ENCODE measurements around the gene SIGLEC11.
"Not testable (repeated sequence)": the region's sequence is repeated elsewhere in the genome, so short reads cannot be mapped to it uniquely, and the experiment has no call there.

The SIGLEC11 gene

DNA sequence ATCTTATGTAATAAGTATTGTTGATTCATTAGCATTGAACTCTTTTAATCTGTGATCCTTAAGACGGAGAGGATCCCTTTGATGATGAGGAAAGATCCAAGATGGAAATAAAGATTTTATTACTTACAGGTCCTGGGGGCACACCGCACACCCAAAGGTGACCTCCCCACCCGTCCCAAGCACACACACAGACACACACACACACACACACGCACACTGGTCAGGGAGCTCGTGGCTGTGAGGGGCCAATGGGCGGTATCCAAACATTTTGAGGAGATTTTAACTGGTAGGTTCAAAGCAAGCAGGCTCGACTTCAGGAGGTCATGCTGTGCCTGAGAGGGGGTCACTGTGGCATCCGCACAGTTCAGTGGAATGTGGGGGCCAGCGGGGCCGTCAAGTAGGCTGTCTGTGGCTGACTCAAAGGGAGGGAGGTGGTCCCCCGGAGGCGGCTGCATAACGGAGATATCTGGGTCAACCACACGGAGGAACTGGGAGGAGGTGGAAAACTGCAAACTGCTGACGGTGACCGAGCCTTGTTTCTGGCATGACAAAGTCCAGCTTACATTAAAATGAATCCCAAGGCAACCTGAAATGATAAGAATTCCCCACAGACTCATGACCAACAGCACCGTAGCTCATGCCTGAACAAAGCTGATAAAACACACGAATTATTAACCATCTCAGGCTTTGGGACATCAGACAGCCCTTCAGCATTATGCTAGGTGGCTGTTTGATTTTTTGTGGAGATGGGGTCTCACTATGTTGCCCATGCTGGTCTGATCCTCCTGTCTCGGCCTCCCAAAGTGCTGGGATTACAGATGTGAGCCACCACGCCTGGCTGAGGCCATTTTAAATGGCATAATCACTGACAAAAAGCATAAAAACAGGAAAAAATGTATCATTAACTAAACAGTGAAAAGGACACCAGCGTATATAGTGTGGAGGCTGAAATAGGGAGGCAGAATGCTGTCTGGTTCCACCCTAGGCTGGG is 20.9 kb upstream of the SIGLEC11 start:
- DNase-seq (ENCODE audit: low spot score) = no peak

DNA sequence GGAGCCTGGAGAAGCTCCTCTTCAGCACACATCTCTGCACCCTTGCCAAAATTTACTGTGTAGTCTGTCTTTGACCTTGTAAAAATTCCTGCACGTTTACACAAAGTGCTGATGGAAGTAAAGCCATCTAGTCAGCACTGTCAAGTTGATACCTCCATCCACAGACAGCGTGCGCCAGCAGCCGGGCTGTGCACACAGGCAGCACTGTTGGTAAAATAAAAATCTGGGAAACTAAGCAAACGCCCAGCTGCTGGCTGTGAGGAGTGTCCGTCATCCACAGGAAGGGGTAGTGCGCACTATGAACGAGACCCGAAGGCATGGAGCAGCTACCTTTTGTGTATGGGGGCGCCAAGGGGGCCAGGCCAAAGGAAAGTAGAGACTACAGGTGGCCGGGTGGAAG is 17.4 kb upstream of the SIGLEC11 start:
- DNase-seq (ENCODE audit: low spot score) = no peak

DNA sequence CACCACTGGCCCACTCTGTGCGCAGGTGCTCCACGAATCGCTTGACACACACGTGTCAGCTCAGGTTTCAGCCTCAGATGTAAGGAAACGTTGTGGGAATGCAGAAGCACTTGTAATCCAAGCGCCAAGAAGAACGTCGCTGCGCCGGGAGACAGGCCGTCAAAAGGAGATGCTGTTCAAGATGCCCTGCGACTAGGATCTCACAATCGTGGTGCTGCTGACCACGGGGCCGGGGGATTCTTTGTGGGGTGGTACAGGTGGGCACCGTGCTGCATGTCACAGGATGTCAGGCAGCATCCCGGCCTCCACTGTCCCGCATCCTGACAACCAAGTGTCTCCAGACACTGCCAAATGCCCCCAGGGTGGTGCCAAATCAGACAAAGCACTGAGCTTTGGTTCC is 16.9 kb upstream of the SIGLEC11 start:
- DNase-seq (ENCODE audit: low spot score) = no peak

DNA sequence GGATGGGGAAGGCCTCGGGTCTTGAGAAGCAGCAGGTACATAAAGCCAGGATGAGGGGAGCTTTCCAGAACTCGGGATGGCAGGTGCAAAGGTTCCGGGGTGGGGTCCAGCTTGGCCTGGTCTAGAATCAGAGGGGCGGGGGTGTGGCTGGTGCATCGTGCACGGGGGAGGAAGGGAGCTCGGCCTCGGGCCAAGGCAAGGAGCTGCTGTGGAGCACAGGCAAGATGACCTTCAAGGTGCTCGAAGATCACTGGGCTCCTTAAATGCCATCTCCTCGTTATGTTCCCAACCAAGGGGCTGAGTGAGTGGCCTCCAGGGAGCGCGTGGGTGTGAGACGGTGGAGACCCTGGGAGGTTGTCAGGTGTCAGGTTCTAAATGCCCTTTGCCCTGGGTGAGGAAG is 16.1 kb upstream of the SIGLEC11 start:
- DNase-seq (ENCODE audit: low spot score) = no peak

DNA sequence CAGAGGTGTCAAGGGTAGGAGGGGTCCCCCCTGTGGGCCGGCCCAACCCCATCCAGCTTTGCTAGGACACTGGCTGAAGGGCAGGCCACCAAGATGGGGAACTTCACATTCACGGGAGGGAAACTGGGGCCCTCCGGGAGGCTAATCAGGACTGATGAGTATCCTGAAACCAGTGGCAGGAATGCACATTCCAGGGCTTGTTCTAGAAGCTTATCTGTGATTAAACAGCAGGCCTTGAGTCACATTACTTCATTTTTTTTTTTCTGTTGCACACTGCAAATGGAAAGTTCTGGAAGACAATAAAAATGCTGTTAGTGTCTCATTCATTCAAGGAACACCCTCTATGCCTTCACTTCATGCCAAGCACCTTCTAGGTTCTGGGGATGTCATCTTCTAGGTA is 15.5 kb upstream of the SIGLEC11 start:
- no peak for DNase-seq (ENCODE audit: low spot score)

DNA sequence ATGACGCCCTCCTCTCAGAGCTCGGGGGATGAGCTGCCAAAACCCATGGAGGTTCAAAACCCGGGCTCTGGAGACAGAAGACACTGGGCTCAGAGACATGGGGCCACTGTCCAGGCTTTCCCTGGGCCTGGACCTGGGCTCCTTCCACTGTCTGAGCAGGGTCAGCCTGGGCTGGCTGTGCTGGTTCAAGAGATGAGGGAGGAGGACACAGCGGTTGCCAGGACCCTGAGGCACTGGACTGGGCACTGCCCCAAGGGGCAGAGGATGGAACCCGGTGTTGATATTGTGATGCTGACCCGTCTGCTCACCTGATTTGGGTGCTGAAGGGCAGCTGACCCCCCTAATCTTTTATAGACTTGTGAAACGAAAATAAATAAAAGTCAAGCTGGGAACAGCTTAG is 14.1 kb upstream of the SIGLEC11 start:
- DNase-seq (ENCODE audit: low spot score) = no peak

DNA sequence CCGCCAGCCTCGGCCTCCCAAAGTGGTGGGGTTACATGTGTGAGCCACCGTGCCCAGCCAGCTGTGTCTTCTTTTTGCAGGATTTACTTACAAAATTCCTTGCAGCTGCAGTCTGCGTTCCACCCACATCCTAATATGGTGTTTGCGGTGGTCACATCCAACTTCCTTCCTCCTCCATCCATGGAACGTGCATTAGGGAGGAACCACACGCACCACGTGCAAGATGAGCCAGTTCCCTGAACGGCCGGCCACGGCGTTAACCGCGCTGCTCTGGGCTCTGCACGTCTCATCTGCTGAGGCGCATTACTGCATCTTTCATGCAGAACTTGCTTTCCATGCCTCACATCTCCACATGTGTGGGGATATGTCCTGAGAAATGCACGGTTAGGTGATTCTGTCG is 13.0 kb upstream of the SIGLEC11 start:
- DNase-seq (ENCODE audit: low spot score) = no peak

DNA sequence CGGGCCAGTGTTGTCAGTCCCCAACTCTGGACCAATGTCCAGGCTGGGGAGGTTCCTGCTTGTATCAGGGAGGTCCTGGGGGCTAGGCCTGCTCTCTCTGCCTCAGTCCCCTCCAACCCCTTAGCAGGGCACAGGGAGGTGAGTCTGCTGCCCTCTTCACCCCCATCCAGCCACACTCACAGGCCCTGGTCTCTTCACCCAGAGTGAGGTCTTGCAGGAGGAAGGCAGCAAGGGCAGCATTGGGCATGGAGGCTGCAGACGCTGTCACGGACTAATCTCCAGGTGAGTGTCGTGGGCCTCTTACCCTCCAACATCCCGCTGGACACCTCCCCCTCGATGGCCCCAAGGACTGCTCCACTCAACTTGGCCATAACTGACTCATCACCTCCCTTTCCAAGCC is 11.9 kb upstream of the SIGLEC11 start:
- no peak for DNase-seq (ENCODE audit: low spot score)

DNA sequence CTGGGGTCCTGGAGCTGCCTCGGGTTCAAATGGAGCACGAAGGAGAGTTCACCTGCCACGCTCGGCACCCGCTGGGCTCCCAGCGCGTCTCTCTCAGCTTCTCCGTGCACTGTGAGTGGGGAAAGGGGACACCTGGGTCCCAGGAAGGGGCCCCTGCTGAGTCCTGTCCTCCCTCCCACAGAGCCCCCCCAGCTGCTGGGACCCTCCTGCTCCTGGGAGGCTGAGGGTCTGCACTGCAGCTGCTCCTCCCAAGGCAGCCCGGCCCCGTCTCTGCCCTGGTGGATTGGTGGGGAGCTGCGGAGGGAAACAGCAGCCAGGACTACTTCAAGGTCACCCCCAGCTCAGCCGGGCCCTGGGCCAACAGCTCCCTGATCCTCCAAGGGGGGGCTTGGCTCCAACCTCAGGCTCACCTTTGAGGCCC is 11.0 kb upstream of the SIGLEC11 start:
- no peak for DNase-seq (ENCODE audit: low spot score)

DNA sequence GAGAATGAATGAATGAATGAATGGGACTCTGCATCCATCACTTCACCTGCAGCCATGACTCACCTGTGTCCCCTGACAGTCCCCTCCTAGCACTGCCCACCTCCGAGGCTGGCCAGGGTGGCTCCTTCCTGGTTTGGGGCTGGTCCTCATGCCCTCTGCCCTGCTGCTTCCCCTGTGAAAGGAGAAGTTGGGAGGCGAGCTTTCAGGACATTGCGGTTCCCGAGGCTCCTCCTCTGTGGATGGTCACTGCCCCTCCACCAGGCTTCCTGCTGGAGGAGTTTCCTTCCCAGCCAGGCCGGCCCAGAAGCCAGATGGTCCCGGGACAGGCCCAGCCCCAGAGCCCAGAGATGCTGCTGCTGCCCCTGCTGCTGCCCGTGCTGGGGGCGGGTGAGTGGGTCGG is 8.4 kb upstream of the SIGLEC11 start:
- not testable (repeated sequence) for DNase-seq (ENCODE audit: low spot score)

DNA sequence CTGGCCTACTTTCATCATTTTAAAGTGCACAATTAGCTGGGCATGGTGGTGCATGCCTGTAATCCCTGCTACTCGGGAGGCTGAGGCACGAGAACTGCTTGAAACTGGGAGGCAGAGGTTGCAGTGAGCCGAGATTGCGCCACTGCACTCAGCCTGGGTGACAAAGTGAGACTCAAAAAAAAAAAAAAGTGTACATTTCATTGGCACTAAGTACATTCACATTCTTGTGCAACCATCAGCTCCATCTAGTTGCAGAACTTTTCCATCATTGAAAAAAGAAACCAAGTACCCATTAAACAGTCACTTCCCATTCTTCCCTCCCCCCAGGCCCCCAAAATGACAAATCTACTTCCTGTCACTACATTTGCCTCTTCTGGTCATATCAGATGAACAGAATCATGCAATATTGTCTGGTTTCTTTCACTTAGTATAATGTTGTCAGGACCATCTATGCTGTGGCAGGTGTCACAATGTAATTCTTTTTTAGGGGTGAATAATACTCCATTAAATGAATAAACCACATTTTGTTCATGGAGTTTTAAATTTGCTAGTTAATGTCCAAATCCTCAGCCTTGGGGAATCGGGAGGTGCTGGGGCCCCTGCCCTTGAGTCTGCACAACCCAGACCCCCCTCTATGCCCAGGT is 7.4 kb upstream of the SIGLEC11 start:
- no peak for DNase-seq (ENCODE audit: low spot score)

DNA sequence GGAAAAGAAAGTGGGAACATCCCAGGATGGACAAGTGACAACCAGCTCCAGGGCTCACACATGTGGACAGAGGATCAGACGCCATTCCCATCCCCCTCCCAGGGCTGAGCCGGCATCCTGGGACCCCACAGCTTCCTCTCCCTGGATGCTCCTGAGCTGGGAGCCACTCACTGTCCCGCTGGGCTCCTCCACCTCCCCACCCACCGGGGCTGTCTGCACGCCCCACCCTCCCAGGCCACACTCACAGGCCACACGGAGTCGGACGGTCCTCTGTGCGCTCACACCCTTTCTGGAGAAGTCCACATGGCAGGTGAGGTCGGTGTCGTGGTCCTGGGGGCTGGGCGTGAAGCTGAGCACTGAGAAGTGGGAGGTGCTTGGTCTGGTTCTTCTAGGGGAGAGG is 1.1 kb downstream of the SIGLEC11 start:
- not testable (repeated sequence) for DNase-seq (ENCODE audit: low spot score)

DNA sequence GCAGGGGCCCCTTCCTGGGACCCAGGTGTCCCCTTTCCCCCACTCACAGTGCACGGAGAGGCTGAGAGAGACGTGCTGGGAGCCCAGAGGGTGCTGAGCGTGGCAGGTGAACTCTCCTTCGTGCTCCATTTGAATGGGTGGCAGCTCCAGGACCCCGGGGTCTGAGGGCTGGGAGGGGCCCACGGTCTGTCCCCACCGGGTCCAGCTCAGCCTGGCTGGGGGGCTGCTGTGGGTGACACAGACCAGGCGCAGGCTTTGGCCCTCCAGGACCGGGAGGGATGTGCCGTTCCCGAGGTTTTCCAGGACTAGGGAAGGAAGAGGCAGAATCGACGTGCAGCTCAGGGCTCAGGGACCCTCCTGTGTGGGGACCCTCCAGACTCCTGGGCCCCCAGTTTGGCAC is 2.4 kb downstream of the SIGLEC11 start:
- DNase-seq (ENCODE audit: low spot score) = not testable (repeated sequence)

DNA sequence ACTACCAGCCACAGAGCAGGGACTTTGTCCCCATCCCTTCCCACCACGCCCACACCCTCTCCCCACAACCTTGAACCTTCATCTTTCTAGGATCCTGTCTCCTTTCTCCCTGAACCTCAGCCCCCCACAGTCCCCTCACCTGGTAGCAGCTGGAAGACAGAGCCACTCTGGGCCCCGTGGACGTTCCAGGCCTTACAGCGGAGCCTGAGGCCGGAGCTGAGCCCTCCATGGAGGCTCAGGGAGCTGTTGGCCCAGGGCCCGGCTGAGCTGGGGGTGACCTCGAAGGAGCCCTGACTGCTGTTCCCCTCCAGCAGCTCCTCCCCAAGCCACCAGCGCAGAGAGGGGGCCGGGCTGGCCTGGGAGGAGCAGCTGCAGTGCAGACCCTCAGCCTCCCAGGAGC is 2.8 kb downstream of the SIGLEC11 start:
- not testable (repeated sequence) for DNase-seq (ENCODE audit: low spot score)

DNA sequence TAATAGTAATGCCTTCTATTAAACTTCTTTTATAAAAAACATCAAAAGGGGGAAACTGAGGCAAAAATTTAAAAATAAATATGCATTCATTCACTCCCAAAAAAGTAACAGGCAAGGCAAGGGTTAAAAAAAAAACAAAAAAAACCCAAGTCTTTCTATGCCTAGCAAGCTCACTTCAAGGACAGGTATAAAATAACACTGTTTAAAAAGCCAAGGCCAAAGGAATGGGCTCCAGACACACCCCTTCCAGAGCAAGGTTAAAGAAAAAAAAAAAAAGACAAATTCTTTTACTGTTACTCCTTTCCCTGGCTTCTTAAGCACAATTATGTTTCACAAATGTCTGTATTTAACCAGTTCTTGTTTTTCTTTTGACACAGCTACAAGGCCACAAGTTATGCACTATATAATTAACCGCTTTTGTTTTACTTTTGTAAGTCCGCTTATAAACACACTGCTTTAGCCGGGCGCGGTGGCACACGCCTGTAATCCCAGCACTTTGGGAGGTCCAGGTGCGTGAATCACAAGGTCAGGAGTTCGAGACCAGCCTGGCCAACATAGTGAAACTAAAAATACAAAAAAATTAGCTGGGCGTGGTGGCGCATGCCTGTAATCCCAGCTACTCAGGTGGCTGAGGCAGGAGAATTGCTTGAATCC is 3.6 kb downstream of the SIGLEC11 start:
- DNase-seq (ENCODE audit: low spot score) = no peak

DNA sequence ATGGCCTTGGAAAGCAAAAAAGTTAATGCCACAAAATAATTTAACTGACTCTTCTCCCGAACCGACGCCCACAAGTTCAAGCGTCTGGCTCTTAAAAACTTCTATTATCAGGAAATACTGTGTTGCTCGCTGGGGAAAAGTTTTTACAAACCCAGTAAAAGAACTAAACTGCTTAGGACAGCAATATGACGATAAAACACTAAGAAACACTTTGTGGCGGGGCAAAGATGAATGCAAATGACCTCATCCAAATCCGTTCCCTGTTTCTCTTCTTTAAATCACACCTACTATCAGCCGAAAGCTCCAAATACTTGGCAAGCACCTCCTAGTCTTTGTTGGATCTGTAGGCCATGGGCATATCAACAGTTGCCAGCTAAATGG is 4.9 kb downstream of the SIGLEC11 start:
- DNase-seq (ENCODE audit: low spot score) = no peak

DNA sequence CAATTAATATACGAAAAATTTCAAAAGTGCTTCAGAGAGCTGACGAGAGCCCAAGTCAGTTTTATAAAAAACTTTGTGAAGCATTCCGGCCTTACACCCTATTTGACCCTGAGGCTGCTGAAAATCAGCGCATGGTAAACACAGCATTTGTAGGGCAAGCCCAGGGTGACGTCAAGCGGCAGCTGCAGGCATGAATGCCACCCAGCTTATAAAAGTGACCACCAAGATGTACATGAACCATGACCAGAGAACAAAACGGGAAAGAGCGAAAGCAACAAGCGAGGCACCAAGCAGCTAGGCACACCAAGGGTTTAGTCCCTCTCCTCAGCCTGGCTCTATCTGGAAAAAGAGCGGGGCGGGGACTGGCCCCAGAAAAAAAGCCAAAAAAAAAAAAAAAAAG is 6.0 kb downstream of the SIGLEC11 start:
- DNase-seq (ENCODE audit: low spot score) = no peak

DNA sequence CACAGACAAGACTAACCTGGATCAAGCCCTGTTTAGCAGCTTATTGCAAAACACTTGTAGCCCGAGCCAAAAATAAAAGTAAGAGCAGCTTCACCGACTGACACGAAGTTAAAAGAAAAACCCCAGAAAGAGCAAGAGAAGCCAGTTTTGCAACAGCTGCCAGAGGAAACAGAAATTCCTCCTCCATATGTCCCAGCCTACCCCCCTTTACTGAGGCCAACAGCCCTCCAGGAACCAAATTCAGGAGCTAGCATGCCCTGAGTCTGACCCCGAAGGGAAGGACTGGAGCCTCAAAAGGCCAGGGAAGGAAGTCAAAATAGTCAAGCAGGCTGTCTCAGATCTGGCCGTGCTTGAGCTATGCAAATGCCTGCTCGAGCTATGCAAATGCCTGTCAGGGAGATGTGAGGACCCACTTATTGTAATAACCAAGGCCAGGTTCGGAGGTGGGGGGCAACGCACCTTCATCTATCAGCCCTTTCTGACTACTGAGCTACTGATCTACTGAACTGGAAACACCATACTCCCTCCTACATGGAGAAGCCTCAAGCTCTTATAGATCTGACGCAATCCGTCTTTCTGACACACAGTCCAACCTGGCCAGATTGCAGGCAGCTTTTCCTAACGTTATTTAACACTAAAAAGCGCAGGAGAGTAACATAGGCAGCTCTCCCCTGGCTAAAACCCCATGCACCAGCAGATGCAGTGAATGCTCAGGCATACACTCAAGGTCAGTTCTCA is 6.7 kb downstream of the SIGLEC11 start:
- no peak for DNase-seq (ENCODE audit: low spot score)

DNA sequence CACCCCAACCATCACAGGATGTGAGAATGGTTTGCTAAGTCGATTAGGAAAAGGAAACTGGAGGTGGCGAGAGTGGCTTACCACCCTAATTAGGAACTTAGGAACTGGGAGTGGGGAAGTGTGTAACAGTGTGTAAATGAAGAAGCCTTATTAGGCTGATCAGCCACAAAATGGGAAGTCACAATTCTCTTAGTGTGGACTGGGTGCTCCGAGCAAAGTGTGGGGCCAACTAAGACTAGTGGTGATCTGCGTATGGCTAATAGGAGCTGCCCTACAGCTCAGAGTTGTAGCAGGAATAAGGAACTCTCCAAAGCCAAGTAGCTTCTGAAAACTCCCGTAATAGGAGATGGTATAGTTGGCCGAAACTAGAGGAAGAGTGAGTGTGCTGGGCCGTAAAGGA is 7.6 kb downstream of the SIGLEC11 start:
- no peak for DNase-seq (ENCODE audit: low spot score)

DNA sequence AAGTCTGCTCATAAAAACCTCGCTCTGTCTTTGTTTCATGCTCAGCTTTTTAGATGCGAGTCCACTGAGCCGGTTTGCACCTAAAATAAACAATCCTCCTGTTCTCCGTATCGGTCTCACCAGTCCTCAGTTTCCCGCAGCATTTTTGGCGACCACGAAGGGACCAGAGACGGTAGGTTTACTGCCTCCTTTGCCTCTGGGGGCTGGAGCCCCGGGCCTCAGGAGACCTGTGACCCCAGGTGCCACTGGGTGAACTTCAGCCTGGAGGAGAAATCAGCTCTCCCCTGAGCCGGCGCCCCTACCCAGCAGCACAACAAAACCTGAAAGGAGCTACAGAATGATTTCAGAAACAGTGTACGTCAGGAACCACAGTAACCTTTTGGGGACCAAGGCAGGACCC is 8.1 kb downstream of the SIGLEC11 start:
- no peak for DNase-seq (ENCODE audit: low spot score)

DNA sequence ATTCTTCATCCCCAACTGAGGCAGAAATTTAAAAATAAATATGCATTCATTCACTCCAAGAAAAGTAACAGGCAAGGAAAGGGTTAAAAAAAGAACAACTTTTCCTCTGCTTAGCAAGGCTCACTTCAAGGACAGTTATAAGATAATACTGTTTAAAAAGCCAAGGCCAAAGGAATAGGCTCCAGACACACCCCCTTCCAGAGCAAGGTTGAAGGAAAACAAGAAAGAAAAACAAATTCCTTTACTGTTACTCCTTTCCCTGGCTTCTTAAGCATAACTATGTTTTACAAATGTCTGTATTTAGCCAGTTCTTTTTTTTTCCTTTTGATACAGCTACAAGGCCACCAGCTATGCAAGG is 8.5 kb downstream of the SIGLEC11 start:
- no peak for DNase-seq (ENCODE audit: low spot score)

DNA sequence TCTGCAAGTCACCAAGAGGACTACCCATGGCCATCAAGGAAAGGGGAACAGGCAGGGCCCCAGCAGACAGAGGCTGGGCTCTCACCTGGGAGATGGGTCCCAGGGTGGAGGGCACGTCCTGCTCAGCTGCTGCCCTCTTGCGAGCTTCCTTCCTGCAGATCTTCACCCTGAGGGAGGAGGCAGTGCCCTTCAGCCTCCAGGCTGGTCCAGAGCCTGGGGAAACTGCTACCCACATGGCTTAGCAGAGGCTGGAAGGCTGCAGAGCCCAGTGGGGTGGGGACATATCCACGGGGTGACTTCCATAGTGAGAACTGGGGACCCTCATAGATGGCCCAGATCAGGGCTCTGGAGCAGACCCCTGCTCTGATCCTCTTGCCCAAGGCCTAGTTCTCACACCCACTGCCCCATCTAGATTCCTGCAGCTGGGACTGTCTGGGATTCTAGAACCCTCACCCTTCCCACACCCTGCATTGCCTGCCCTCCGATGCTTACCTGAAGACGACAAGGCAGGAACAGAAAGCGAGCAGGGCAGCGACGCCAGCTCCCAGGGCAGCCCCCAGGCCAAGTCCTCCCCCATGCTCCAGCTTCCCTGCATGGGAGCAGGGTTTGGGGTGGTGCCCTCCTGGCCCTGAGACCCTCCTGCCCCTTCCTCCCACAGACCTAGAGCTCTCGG is 9.0 kb downstream of the SIGLEC11 start:
- DNase-seq (ENCODE audit: low spot score) = no peak
